ENCODE measurements around the gene ACHE. TPM values are rescaled to one million over a fixed set of nuclear protein-coding genes. Genes with fewer than 3 reads are reported as not detected.
A peak's percentile ranks its signal among the peaks of the same experiment; 100 is the strongest.

The ACHE gene
- total and polyA plus RNA-seq, 4 donors, result 0.15 to 17.6 (median 0.21) TPM

DNA sequence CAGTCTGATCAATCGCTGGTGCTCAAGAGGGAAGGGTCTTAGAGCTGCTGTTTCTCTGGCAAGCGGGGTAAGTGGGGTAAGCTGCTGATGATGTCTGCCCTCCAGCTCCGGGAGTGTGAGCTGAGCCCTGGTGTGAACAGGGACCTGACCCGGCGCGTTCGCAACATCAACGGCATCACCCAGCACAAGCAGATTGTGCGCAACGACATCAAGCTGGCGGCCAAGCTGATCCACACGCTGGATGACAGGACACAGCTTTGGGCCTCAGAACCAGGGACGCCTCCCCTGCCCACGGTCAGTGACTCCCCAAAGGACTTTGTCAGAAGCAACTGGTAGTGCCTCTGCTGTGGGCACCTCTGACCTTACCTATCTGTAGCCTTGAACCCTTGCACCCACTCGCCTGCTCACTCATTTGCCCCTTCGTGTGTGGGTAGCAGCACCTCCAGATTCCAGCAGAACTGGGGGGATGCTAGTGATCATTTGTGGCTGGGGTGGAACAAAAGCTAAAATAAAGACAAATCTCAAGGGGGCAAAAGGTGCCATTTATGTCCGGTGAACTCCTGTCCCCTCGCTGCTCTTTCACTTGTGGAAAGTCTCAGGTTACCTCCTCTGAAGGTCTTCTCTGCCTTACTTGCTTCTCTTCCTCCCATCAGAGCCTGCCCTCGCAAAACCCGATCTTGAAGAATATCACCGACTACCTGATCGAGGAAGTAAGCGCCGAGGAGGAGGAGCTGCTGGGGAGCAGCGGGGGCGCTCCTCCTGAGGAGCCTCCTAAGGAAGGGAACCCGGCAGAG is 9.3 kb downstream of the ACHE start:
- Histone ChIP-seq H3K4me3 (ENCODE audit: low read depth in 1 of 3, low read length in 3 of 3) (no peak overlapping the region), H3K4me1 (ENCODE audit: control insufficient read depth in 4 of 4, insufficient read depth in 4 of 4, low read length in 3 of 4) (peaks cover 16 to 35% (median 26%) of the 10 kb centered on the region in 4 donors), H3K9ac (ENCODE audit: low read depth in 1 of 2, low read length in 2 of 2) (no peak overlapping the region), H3K9me3 (ENCODE audit: control insufficient read depth in 4 of 4, low read length in 3 of 4) (no peaks in the 10 kb centered on the region), H3K36me3 (ENCODE audit: control insufficient read depth in 4 of 4, insufficient read depth in 3 of 4, low read depth in 1 of 4, low read length in 3 of 4) (peaks cover 23 to 65% (median 55%) of the 10 kb centered on the region in 4 donors), H3K27ac (ENCODE audit: low read depth in 1 of 2, low read length in 2 of 2) (no peak overlapping the region), H3K27me3 (ENCODE audit: control insufficient read depth in 4 of 4, insufficient read depth in 4 of 4, low read length in 3 of 4) (no peaks in the 10 kb centered on the region)
- WGBS, result 93% methylated on average over 27 of the region's 27 CpGs
- TF ChIP-seq GABPA (IDR thresholded peaks at IDR 0.05 in 1 of 2, conservative IDR thresholded peaks at IDR 0.05 in 1 of 2) (no peak), HNF4G (IDR thresholded peaks at IDR 0.05) (no peak), SP1 (IDR thresholded peaks at IDR 0.05) (no peak)
- TF ChIP-seq, protein P1, sequence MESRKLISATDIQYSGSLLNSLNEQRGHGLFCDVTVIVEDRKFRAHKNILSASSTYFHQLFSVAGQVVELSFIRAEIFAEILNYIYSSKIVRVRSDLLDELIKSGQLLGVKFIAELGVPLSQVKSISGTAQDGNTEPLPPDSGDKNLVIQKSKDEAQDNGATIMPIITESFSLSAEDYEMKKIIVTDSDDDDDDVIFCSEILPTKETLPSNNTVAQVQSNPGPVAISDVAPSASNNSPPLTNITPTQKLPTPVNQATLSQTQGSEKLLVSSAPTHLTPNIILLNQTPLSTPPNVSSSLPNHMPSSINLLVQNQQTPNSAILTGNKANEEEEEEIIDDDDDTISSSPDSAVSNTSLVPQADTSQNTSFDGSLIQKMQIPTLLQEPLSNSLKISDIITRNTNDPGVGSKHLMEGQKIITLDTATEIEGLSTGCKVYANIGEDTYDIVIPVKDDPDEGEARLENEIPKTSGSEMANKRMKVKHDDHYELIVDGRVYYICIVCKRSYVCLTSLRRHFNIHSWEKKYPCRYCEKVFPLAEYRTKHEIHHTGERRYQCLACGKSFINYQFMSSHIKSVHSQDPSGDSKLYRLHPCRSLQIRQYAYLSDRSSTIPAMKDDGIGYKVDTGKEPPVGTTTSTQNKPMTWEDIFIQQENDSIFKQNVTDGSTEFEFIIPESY (IDR thresholded peaks at IDR 0.05), result no peak
- TF ChIP-seq, protein P2, sequence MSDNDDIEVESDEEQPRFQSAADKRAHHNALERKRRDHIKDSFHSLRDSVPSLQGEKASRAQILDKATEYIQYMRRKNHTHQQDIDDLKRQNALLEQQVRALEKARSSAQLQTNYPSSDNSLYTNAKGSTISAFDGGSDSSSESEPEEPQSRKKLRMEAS (IDR thresholded peaks at IDR 0.05), result no peak
- DNase-seq (ENCODE audit: low spot score), result no peak

DNA sequence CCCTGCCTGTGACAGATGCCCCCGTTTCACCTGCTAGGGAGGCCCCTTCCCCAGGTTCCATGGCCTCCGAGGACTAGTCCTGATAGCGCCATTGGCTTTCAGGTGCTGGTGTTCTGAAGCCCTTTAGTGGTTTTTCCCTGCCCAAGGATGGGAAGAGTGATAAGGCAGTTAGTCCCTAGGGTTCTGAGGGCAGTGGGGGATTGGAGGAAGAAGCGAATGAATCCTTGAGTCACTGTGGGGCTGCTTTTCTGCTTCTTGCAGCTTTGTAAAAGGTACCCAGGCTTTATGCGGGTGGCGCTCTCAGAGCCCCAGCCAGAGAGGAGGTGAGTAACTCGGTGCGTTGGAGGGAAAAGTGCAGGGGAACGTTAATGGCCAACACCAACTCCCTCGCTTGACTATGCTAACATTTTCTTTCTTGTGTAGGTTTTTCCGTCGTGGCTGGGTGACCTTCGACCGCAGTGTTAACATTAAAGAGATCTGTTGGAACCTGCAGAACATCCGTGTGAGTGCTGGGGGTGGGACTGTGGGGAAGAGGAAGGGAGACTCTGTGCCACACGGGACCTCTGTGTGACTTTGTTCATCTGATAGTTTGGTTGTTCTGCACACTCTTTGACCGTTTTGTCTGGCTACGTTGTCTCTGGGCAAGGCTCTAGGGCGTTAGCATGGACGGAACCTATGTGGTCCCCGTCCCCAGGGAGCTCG is 10.1 kb downstream of the ACHE start:
- peaks cover 25 to 69% (median 58%) of the 10 kb centered on the region in 4 donors for H3K36me3 ChIP-seq (ENCODE audit: control insufficient read depth in 4 of 4, insufficient read depth in 3 of 4, low read depth in 1 of 4, low read length in 3 of 4)

GRCh38 chr7:100884736-100885439 is 10.8 kb downstream of the ACHE start:
- H3K4me1 ChIP-seq (ENCODE audit: control insufficient read depth in 4 of 4, insufficient read depth in 4 of 4, low read length in 3 of 4), result peaks cover 16 to 28% (median 23%) of the 10 kb centered on the region in 4 donors
- DNase-seq (ENCODE audit: low spot score), result no peak
- 93% methylated on average over 29 of the region's 29 CpGs for WGBS
- no peak overlapping the region for H3K4me3 ChIP-seq (ENCODE audit: low read depth in 1 of 3, low read length in 3 of 3)
- H3K9me3 ChIP-seq (ENCODE audit: control insufficient read depth in 4 of 4, low read length in 3 of 4), result no peaks in the 10 kb centered on the region
- H3K36me3 ChIP-seq (ENCODE audit: control insufficient read depth in 4 of 4, insufficient read depth in 3 of 4, low read depth in 1 of 4, low read length in 3 of 4), result peaks cover 26 to 70% (median 59%) of the 10 kb centered on the region in 4 donors
- no peak for TF ChIP-seq SP1 (IDR thresholded peaks at IDR 0.05)
- H3K27me3 ChIP-seq (ENCODE audit: control insufficient read depth in 4 of 4, insufficient read depth in 4 of 4, low read length in 3 of 4), result no peaks in the 10 kb centered on the region
- H3K27ac ChIP-seq (ENCODE audit: low read depth in 1 of 2, low read length in 2 of 2), result no peak overlapping the region
- no peak overlapping the region for H3K9ac ChIP-seq (ENCODE audit: low read depth in 1 of 2, low read length in 2 of 2)

More for the DNA sequence above, 10.1 kb downstream of the ACHE start:
- Histone ChIP-seq H3K4me1 (ENCODE audit: control insufficient read depth in 4 of 4, insufficient read depth in 4 of 4, low read length in 3 of 4) (peaks cover 16 to 33% (median 26%) of the 10 kb centered on the region in 4 donors), H3K27ac (ENCODE audit: low read depth in 1 of 2, low read length in 2 of 2) (no peak overlapping the region), H3K9me3 (ENCODE audit: control insufficient read depth in 4 of 4, low read length in 3 of 4) (no peaks in the 10 kb centered on the region), H3K9ac (ENCODE audit: low read depth in 1 of 2, low read length in 2 of 2) (no peak overlapping the region), H3K27me3 (ENCODE audit: control insufficient read depth in 4 of 4, insufficient read depth in 4 of 4, low read length in 3 of 4) (no peaks in the 10 kb centered on the region), H3K4me3 (ENCODE audit: low read depth in 1 of 3, low read length in 3 of 3) (no peak overlapping the region)
- DNase-seq (ENCODE audit: low spot score), result no peak
- 81% methylated on average over 22 of the region's 22 CpGs for WGBS
- TF ChIP-seq SP1 (IDR thresholded peaks at IDR 0.05) (peak; percentile 34), FOXA2 (IDR thresholded peaks at IDR 0.05) (no peak), JUND (IDR thresholded peaks at IDR 0.05) (no peak), HNF4A (conservative IDR thresholded peaks at IDR 0.05) (peak in 1 of 2 donors; percentile 47)
- TF ChIP-seq, protein P3, sequence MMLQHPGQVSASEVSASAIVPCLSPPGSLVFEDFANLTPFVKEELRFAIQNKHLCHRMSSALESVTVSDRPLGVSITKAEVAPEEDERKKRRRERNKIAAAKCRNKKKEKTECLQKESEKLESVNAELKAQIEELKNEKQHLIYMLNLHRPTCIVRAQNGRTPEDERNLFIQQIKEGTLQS (IDR thresholded peaks at IDR 0.05), result no peak

Measured in liver (tissue), 9 donors.